ENCODE results near the gene ADAMTS14. TPM values are rescaled to one million over a fixed set of nuclear protein-coding genes. Genes with fewer than 3 reads are reported as not detected.

Gene ADAMTS14
- total RNA-seq, 1 donor from 2014 or later, result 4.1 TPM

- no peak overlapping the region for H3K4me3 Mint-ChIP-seq
- peak in 1 of 2 experiments; percentile 33 for DNase-seq (ENCODE audit: low spot score in 2 of 2, unreplicated experiment in 2 of 2)
- peaks cover 6% of the 10 kb centered on the region for H3K9me3 Mint-ChIP-seq
- no peaks in the 10 kb centered on the region for H3K4me1 Mint-ChIP-seq
- no peak for TF ChIP-seq CTCF (IDR thresholded peaks at IDR 0.05; ENCODE audit: unreplicated experiment)
- H3K27me3 Mint-ChIP-seq (ENCODE audit: low read depth), result no peaks in the 10 kb centered on the region
- no peaks in the 10 kb centered on the region for H3K36me3 Mint-ChIP-seq
- no peak overlapping the region for H3K27ac Mint-ChIP-seq
Observed at GRCh38 chr10:70782746-70783680, 110.7 kb downstream of the ADAMTS14 start.

GRCh38 chr10:70784016-70784415 lies 111.7 kb downstream of the ADAMTS14 start:
- TF ChIP-seq CTCF (IDR thresholded peaks at IDR 0.05; ENCODE audit: unreplicated experiment), result no peak
- Mint-ChIP-seq H3K27me3 (ENCODE audit: low read depth) (peaks cover 4% of the 10 kb centered on the region), H3K27ac (no peak overlapping the region), H3K4me3 (no peak overlapping the region), H3K4me1 (no peaks in the 10 kb centered on the region), H3K9me3 (peaks cover 15% of the 10 kb centered on the region), H3K36me3 (no peaks in the 10 kb centered on the region)
- peak in 1 of 2 experiments; percentile 7 for DNase-seq (ENCODE audit: low spot score in 2 of 2, unreplicated experiment in 2 of 2)

GRCh38 chr10:70784471-70784870 lies 112.2 kb downstream of the ADAMTS14 start:
- no peak overlapping the region for H3K27ac Mint-ChIP-seq
- peaks cover 4% of the 10 kb centered on the region for H3K27me3 Mint-ChIP-seq (ENCODE audit: low read depth)
- H3K9me3 Mint-ChIP-seq, result peaks cover 15% of the 10 kb centered on the region
- TF ChIP-seq CTCF (IDR thresholded peaks at IDR 0.05; ENCODE audit: unreplicated experiment), result no peak
- H3K4me1 Mint-ChIP-seq, result no peaks in the 10 kb centered on the region
- H3K36me3 Mint-ChIP-seq, result no peaks in the 10 kb centered on the region
- no peak overlapping the region for H3K4me3 Mint-ChIP-seq
- peak in 1 of 2 experiments; percentile 14 for DNase-seq (ENCODE audit: low spot score in 2 of 2, unreplicated experiment in 2 of 2)

GRCh38 chr10:70785190-70785589 lies 112.9 kb downstream of the ADAMTS14 start, which contains the start of gene TBATA:
Gene TBATA, minus strand, starts transcription at chr10:70785377. Its CDS starts 1,998 bp downstream, at chr10:70783379.
- Mint-ChIP-seq H3K4me3 (no peak within 1 kb of the TSS), H3K27me3 (ENCODE audit: low read depth) (peaks cover 4% of the 10 kb centered on the region), H3K9me3 (peaks cover 15% of the 10 kb centered on the region), H3K27ac (no peak within 1 kb of the TSS), H3K36me3 (no peaks in the 10 kb centered on the region), H3K4me1 (no peaks in the 10 kb centered on the region)
- peak in 1 of 2 experiments; percentile 30 for DNase-seq (ENCODE audit: low spot score in 2 of 2, unreplicated experiment in 2 of 2)
- TF ChIP-seq CTCF (IDR thresholded peaks at IDR 0.05; ENCODE audit: unreplicated experiment), result no peak

GRCh38 chr10:70786799-70787415 lies 114.6 kb downstream of the ADAMTS14 start:
- peaks cover 4% of the 10 kb centered on the region for H3K27me3 Mint-ChIP-seq (ENCODE audit: low read depth)
- H3K4me3 Mint-ChIP-seq, result no peak overlapping the region
- no peaks in the 10 kb centered on the region for H3K4me1 Mint-ChIP-seq
- no peak overlapping the region for H3K27ac Mint-ChIP-seq
- TF ChIP-seq CTCF (IDR thresholded peaks at IDR 0.05; ENCODE audit: unreplicated experiment), result no peak
- no peaks in the 10 kb centered on the region for H3K36me3 Mint-ChIP-seq
- DNase-seq (ENCODE audit: low spot score in 2 of 2, unreplicated experiment in 2 of 2), result peak in 1 of 2 experiments; percentile 13
- H3K9me3 Mint-ChIP-seq, result peaks cover 15% of the 10 kb centered on the region
